ENCODE data around the gene OPCML. TPM values are rescaled to one million over a fixed set of nuclear protein-coding genes. Genes with fewer than 3 reads are reported as not detected.

The OPCML gene
- total RNA-seq, 2 donors from 2014 or later, result not detected

DNA sequence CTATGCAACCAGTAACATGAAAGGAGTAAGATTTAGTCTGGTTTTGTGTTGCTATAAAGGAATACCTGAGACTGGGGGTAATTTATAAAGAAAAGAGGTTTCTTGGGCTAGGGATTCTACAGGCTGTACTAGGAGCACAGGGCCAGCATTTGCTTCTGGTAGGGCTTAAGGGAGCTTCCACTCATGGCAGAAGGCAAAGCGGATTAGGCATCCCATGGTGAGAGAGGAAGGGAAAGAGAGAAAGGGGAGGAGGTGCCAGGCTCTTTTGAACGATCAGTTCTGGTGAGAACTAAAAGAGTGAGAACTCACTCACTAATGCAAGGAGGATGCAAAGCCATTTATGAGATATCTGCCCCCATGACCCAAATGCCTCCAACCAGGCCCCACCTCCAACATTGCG lies 283.2 kb downstream of the OPCML start:
- peaks cover 0 to 14% of the 10 kb centered on the region in 2 donors for H3K27me3 Mint-ChIP-seq
- peaks cover 17% of the 10 kb centered on the region for H3K9me3 Mint-ChIP-seq
- H3K4me1 Mint-ChIP-seq (ENCODE audit: low read depth in 2 of 2), result no peaks in the 10 kb centered on the region
- DNase-seq (ENCODE audit: low spot score) (no peak), ATAC-seq (no peak)
- no peak overlapping the region for H3K4me3 Mint-ChIP-seq
- no peak overlapping the region for H3K27ac Mint-ChIP-seq
- no peaks in the 10 kb centered on the region for H3K36me3 Mint-ChIP-seq

- H3K9me3 Mint-ChIP-seq, result peaks cover 10% of the 10 kb centered on the region
These were observed 288.5 kb downstream of the OPCML start for GRCh38 chr11:133243832-133244231.

GRCh38 chr11:133240908-133241655 lies 291.2 kb downstream of the OPCML start:
- DNase-seq (ENCODE audit: low spot score) (no peak), ATAC-seq (no peak)
- Mint-ChIP-seq H3K27me3 (peaks cover 0 to 2% of the 10 kb centered on the region in 2 donors), H3K4me1 (ENCODE audit: low read depth in 2 of 2) (no peaks in the 10 kb centered on the region), H3K27ac (no peak overlapping the region), H3K36me3 (no peaks in the 10 kb centered on the region), H3K9me3 (peaks cover under 1% of the 10 kb centered on the region), H3K4me3 (no peak overlapping the region)

More at GRCh38 chr11:133243832-133244231, 288.5 kb downstream of the OPCML start:
- H3K27me3 Mint-ChIP-seq, result peaks cover 0 to 7% of the 10 kb centered on the region in 2 donors
- ATAC-seq (no peak), DNase-seq (ENCODE audit: low spot score) (no peak)
- no peaks in the 10 kb centered on the region for H3K4me1 Mint-ChIP-seq (ENCODE audit: low read depth in 2 of 2)
- no peak overlapping the region for H3K4me3 Mint-ChIP-seq
- H3K27ac Mint-ChIP-seq, result no peak overlapping the region
- H3K36me3 Mint-ChIP-seq, result no peaks in the 10 kb centered on the region

GRCh38 chr11:133239575-133239974 lies 292.7 kb downstream of the OPCML start:
- Mint-ChIP-seq H3K4me1 (ENCODE audit: low read depth in 2 of 2) (no peaks in the 10 kb centered on the region), H3K27ac (no peak overlapping the region), H3K27me3 (no peaks in the 10 kb centered on the region), H3K4me3 (no peak overlapping the region), H3K36me3 (no peaks in the 10 kb centered on the region), H3K9me3 (no peaks in the 10 kb centered on the region)
- ATAC-seq (no peak), DNase-seq (ENCODE audit: low spot score) (no peak)

DNA sequence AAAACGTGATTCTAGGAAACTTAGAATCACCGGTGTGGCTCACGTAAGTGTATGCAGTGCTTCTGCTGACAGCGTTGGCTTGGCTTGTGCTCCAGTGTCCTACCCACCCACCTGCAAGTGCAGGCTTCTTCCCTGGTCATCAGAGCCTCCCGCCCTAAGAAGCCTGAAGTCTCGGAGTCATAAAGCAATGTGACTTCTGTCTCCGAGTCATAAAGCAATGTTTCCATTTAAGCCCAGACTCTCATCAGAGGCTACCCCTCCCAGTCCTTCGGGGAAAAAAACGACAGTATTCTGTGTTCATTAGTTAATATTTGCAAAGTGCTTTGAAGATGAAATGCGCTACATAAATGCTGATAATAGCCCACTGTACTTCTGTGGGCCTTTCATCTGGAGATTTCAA lies 293.8 kb downstream of the OPCML start:
- Mint-ChIP-seq H3K4me1 (ENCODE audit: low read depth in 2 of 2) (no peaks in the 10 kb centered on the region), H3K36me3 (no peaks in the 10 kb centered on the region), H3K27me3 (no peaks in the 10 kb centered on the region), H3K9me3 (no peaks in the 10 kb centered on the region), H3K4me3 (no peak overlapping the region), H3K27ac (no peak overlapping the region)
- DNase-seq (ENCODE audit: low spot score) (no peak), ATAC-seq (no peak)

GRCh38 chr11:133238027-133238426 lies 294.3 kb downstream of the OPCML start:
- Mint-ChIP-seq H3K27me3 (no peaks in the 10 kb centered on the region), H3K27ac (no peak overlapping the region), H3K9me3 (no peaks in the 10 kb centered on the region), H3K4me1 (ENCODE audit: low read depth in 2 of 2) (no peaks in the 10 kb centered on the region), H3K4me3 (no peak overlapping the region), H3K36me3 (no peaks in the 10 kb centered on the region)
- DNase-seq (ENCODE audit: low spot score) (no peak), ATAC-seq (no peak)

DNA sequence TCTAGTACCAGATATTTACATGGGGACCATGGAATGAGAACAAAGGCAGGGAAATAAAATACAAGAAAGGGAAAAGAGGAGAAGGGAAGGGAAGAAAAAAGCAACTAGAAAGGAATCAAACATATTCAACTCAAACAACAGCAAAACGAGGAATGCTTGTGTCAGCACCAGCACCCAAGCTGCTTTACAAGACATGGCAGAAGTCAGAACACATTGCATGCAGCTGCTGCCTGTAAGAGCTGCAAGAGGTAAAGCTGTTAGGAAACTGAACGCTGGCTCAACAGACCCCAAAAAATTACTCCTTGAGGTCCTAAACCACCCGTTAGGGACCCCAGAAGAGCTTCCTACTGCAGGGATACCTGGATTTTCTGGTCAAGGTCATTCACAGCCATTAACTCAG lies 296.9 kb downstream of the OPCML start:
- Mint-ChIP-seq H3K27ac (no peak overlapping the region), H3K36me3 (no peaks in the 10 kb centered on the region), H3K4me1 (ENCODE audit: low read depth in 2 of 2) (no peaks in the 10 kb centered on the region), H3K4me3 (no peak overlapping the region), H3K27me3 (peaks cover 0 to 2% of the 10 kb centered on the region in 2 donors), H3K9me3 (peaks cover 3% of the 10 kb centered on the region)
- DNase-seq (ENCODE audit: low spot score) (no peak), ATAC-seq (no peak)

GRCh38 chr11:133234883-133235282 lies 297.4 kb downstream of the OPCML start:
- ATAC-seq, result no peak
- Mint-ChIP-seq H3K4me3 (no peak overlapping the region), H3K9me3 (peaks cover 3% of the 10 kb centered on the region), H3K36me3 (no peaks in the 10 kb centered on the region), H3K4me1 (ENCODE audit: low read depth in 2 of 2) (no peaks in the 10 kb centered on the region), H3K27me3 (peaks cover 0 to 2% of the 10 kb centered on the region in 2 donors), H3K27ac (no peak overlapping the region)
- DNase-seq (ENCODE audit: low spot score), result no peak

GRCh38 chr11:133232665-133233064 lies 299.6 kb downstream of the OPCML start:
- H3K4me1 Mint-ChIP-seq (ENCODE audit: low read depth in 2 of 2), result no peaks in the 10 kb centered on the region
- DNase-seq (ENCODE audit: low spot score) (no peak), ATAC-seq (no peak)
- no peak overlapping the region for H3K27ac Mint-ChIP-seq
- no peak overlapping the region for H3K4me3 Mint-ChIP-seq
- H3K27me3 Mint-ChIP-seq, result peaks cover 0 to 2% of the 10 kb centered on the region in 2 donors
- no peaks in the 10 kb centered on the region for H3K36me3 Mint-ChIP-seq
- H3K9me3 Mint-ChIP-seq, result peaks cover 3% of the 10 kb centered on the region

- ATAC-seq (no peak), DNase-seq (ENCODE audit: low spot score) (no peak)
- Mint-ChIP-seq H3K4me1 (ENCODE audit: low read depth in 2 of 2) (no peaks in the 10 kb centered on the region), H3K9me3 (peaks cover 3% of the 10 kb centered on the region), H3K36me3 (no peaks in the 10 kb centered on the region), H3K4me3 (no peak overlapping the region), H3K27ac (no peak overlapping the region), H3K27me3 (peaks cover 0 to 2% of the 10 kb centered on the region in 2 donors)
These were observed 301.9 kb downstream of the OPCML start for GRCh38 chr11:133230431-133230830.

GRCh38 chr11:133228471-133229329 lies 303.6 kb downstream of the OPCML start:
- no peak overlapping the region for H3K27ac Mint-ChIP-seq
- H3K27me3 Mint-ChIP-seq, result peaks cover 0 to 2% of the 10 kb centered on the region in 2 donors
- no peak for ATAC-seq
- peaks cover 3% of the 10 kb centered on the region for H3K9me3 Mint-ChIP-seq
- no peaks in the 10 kb centered on the region for H3K36me3 Mint-ChIP-seq
- no peak overlapping the region for H3K4me3 Mint-ChIP-seq
- DNase-seq (ENCODE audit: low spot score), result no peak
- no peaks in the 10 kb centered on the region for H3K4me1 Mint-ChIP-seq (ENCODE audit: low read depth in 2 of 2)

DNA sequence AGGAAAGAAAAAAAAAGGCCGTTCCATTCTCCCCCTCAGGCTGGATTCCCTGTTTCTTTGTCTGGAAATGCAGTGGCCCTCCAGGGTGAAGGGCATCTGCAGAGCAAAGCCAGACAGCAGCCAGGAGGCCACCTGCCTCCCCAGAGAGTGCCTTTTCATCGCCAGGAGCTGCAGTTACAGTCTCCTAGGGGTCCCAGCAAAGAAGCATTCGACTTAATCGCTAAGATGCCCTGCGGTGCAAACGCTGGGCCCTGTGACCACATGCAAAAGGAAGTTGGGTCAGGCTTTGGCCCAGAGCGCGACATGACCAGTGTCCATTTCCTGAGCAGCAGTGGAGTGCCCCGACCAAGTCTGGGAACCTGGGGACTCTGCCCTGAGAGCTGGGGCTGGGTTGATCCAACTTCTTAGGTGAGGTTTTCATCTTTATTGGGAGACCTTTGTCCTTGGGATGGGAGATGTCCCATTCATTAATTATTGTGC lies 304.6 kb downstream of the OPCML start:
- no peak for DNase-seq (ENCODE audit: low spot score)
- Mint-ChIP-seq H3K36me3 (no peaks in the 10 kb centered on the region), H3K4me1 (ENCODE audit: low read depth in 2 of 2) (no peaks in the 10 kb centered on the region), H3K9me3 (peaks cover 3% of the 10 kb centered on the region), H3K27ac (no peak overlapping the region), H3K4me3 (no peak overlapping the region), H3K27me3 (peaks cover 0 to 2% of the 10 kb centered on the region in 2 donors)
- no peak for ATAC-seq

DNA sequence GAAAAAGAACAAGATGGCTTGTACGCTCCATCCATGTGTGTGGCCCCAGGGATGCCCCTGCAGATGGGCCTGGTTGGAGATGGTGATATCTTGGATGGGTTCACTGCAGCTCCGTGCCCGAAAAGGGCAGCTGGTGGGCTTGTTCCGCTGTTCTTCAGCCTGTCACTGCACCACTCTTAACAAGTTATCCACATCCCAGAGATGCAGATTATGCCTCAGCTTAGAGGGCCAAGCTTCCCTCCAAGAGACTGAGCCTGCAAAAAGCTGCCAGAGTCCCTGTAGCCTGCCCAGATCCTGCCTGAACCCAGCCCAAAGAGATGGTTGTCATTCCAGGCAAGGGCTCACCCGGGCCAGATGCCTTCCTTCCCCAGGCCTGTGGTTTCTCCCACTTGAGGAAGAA lies 308.0 kb downstream of the OPCML start:
- H3K36me3 Mint-ChIP-seq, result no peaks in the 10 kb centered on the region
- H3K4me1 Mint-ChIP-seq (ENCODE audit: low read depth in 2 of 2), result no peaks in the 10 kb centered on the region
- no peak overlapping the region for H3K4me3 Mint-ChIP-seq
- H3K27me3 Mint-ChIP-seq, result no peaks in the 10 kb centered on the region
- H3K9me3 Mint-ChIP-seq, result no peaks in the 10 kb centered on the region
- no peak overlapping the region for H3K27ac Mint-ChIP-seq
- no peak for ATAC-seq
- no peak for DNase-seq (ENCODE audit: low spot score)
